Calu3 (cell line): ENCODE data around the gene SYAP1. TPM values are rescaled to one million over a fixed set of nuclear protein-coding genes. Genes with fewer than 3 reads are reported as not detected.
"Not testable (repeated sequence)": the region's sequence is repeated elsewhere in the genome, so short reads cannot be mapped to it uniquely, and the experiment has no call there.

Experiments used
- BruUV-seq: library from RNA; stranded (reverse); fragments of 400-500 nt; replicated peaks from 2 replicates; lab custom pipeline; 2021; lab: Mats Ljungman, UMichigan
- CTCF ChIA-PET: fragments of 300-600 bp; sonication (Branson Sonifier 250); formaldehyde crosslinking; loops from one replicate; lab custom pipeline; 2022; ENCODE audit warnings: antibody characterized with exemption; lab: Charles Lee
- DNase-seq: peaks from one replicate; pipeline ENCODE4 v3.0.0; 2022
- H3K27ac Mint-ChIP-seq: one replicate; pipeline ENCODE4 v1.8.0; 2022; ENCODE audit warnings: mixed read lengths; ENCODE audit not compliant: unreplicated experiment
- H3K27me3 Mint-ChIP-seq: one replicate; pipeline ENCODE4 v1.8.0; 2022; ENCODE audit warnings: mixed read lengths; ENCODE audit not compliant: unreplicated experiment
- H3K36me3 Mint-ChIP-seq: one replicate; pipeline ENCODE4 v1.8.0; 2022; ENCODE audit warnings: mild to moderate bottlenecking, moderate library complexity, mixed read lengths; ENCODE audit not compliant: insufficient read depth, unreplicated experiment
- H3K4me1 Mint-ChIP-seq: one replicate; pipeline ENCODE4 v1.8.0; 2022; ENCODE audit warnings: mild to moderate bottlenecking, low read depth, mixed read lengths; ENCODE audit not compliant: unreplicated experiment
- H3K4me3 Mint-ChIP-seq: one replicate; pipeline ENCODE4 v1.8.0; 2022; ENCODE audit warnings: mild to moderate bottlenecking, low read depth, moderate library complexity, mixed read lengths; ENCODE audit not compliant: unreplicated experiment
- H3K9me3 Mint-ChIP-seq: one replicate; pipeline ENCODE4 v1.8.0; 2022; ENCODE audit warnings: low read depth, mixed read lengths; ENCODE audit not compliant: unreplicated experiment
- intact Hi-C: fragments of 100-400 bp; cut with micrococcal nuclease; formaldehyde crosslinking; loops from one replicate; pipeline ENCODE4 v1.10.0; 2022; ENCODE audit not compliant: unreplicated experiment
- total RNA-seq: library from RNA; stranded (reverse); gene quantifications from 2 replicates; pipeline ENCODE4 v1.2.3, GENCODE V29; 2022
- TF ChIP-seq, protein P1 (sequence below): fragments of 200-600 bp; IDR thresholded peaks from one replicate; pipeline ENCODE4 v1.8.0; 2022; ENCODE audit warnings: antibody characterized with exemption; ENCODE audit not compliant: unreplicated experiment

Gene SYAP1
- total RNA-seq, 1 experiment from 2014 or later: 40.7 TPM

DNA sequence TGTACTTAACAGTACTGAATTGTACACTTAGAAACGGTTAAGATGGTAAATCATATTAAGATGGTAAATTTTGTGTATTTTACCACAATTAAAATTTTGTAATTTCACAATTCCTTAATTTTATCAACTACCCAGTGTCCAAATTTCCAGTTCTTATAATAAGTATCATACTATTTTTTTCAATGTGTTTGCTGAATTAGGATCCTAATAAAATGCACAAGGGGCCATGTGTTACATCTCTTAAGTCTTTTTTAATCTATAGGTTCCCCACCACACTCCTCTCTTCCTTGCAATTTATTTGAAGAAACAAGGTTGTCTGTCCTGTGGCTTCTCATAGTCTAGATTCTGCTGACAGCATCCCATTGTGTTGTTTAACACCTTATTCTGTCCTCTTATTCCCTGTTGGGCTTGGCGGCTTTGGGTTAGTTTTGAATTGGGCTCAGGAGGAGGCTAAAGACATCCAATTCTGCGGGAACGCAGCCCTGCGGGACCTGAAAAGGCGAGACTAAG is 533 bp upstream of the SYAP1 start:
- no peaks in the 10 kb centered on the region for H3K9me3 Mint-ChIP-seq
- TF ChIP-seq, protein P1, sequence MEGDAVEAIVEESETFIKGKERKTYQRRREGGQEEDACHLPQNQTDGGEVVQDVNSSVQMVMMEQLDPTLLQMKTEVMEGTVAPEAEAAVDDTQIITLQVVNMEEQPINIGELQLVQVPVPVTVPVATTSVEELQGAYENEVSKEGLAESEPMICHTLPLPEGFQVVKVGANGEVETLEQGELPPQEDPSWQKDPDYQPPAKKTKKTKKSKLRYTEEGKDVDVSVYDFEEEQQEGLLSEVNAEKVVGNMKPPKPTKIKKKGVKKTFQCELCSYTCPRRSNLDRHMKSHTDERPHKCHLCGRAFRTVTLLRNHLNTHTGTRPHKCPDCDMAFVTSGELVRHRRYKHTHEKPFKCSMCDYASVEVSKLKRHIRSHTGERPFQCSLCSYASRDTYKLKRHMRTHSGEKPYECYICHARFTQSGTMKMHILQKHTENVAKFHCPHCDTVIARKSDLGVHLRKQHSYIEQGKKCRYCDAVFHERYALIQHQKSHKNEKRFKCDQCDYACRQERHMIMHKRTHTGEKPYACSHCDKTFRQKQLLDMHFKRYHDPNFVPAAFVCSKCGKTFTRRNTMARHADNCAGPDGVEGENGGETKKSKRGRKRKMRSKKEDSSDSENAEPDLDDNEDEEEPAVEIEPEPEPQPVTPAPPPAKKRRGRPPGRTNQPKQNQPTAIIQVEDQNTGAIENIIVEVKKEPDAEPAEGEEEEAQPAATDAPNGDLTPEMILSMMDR: no peak

DNA sequence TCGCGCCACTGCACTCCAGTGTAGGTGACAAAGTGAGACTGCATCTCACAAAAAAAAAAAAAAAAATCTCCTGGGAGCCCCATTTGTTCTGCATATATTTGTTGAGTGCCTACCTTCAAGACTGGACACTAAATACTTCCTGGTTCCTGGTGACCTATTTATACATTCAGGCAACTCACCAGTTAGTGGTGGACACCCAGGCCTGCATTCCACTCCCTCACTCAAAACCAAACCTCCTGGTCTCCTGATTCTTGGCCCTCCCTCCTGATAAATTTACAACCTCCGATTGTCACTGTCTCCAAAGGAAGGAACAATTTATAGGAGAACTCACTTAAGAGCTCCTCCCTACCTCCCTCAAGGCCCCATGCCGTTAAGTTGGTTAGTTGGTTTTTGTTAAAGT is 3.1 kb downstream of the SYAP1 start:
- no peak for DNase-seq
- Mint-ChIP-seq H3K4me1 (peaks cover 18% of the 10 kb centered on the region), H3K27me3 (no peaks in the 10 kb centered on the region), H3K4me3 (peak overlapping the region; percentile 49), H3K27ac (no peak overlapping the region), H3K9me3 (no peaks in the 10 kb centered on the region), H3K36me3 (peaks cover 34% of the 10 kb centered on the region)
- TF ChIP-seq, protein P1: no peak
- BruUV-seq: no TSS peak
- CTCF ChIA-PET: no interaction called here
- intact Hi-C loops: loop anchor here (10.0 kb wide), 1 partner anchor 52 kb away; no protein-coding TSS in a partner anchor

More for the DNA sequence above, 533 bp upstream of the SYAP1 start:
- intact Hi-C loops: no loop called here
- peak overlapping the region; percentile 97 for H3K4me3 Mint-ChIP-seq
- BruUV-seq: TSS peak; percentile 100
- peak overlapping the region; percentile 98 for H3K27ac Mint-ChIP-seq
- peaks cover 34% of the 10 kb centered on the region for H3K36me3 Mint-ChIP-seq
- DNase-seq: no peak
- CTCF ChIA-PET: interaction anchor here (0.6 kb wide), 1 partner anchor 50 kb away, joined by 7 read pairs; no protein-coding TSS in a partner anchor
- H3K27me3 Mint-ChIP-seq: no peaks in the 10 kb centered on the region
- peaks cover 4% of the 10 kb centered on the region for H3K4me1 Mint-ChIP-seq

DNA sequence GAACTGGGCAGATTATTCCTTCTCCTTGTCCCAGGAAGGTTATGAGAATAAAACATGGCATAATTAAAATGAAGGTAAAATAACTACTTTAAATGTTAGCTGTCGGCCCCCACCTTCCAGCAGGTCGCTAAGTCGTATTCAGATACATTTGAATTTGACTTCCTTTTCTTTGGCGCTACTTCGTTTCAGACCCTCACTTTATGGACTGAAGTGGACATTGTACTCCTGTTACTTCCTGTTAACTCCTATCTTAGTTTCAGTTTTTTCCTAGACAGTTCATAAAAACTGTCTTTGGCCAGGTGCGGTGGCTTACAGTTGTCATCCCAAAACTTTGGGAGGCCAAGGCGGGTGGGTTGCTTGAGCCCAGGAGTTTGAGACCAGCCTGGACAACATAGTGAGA is 5.7 kb downstream of the SYAP1 start:
- CTCF ChIA-PET: no interaction called here
- Mint-ChIP-seq H3K27me3 (no peaks in the 10 kb centered on the region), H3K27ac (peak overlapping the region; percentile 43), H3K4me1 (peaks cover 18% of the 10 kb centered on the region), H3K4me3 (no peak overlapping the region), H3K9me3 (no peaks in the 10 kb centered on the region), H3K36me3 (peaks cover 22% of the 10 kb centered on the region)
- intact Hi-C loops: loop anchor here (10.0 kb wide), 1 partner anchor 50 kb away; no protein-coding TSS in a partner anchor
- BruUV-seq: no TSS peak
- TF ChIP-seq, protein P1: no peak
- no peak for DNase-seq

DNA sequence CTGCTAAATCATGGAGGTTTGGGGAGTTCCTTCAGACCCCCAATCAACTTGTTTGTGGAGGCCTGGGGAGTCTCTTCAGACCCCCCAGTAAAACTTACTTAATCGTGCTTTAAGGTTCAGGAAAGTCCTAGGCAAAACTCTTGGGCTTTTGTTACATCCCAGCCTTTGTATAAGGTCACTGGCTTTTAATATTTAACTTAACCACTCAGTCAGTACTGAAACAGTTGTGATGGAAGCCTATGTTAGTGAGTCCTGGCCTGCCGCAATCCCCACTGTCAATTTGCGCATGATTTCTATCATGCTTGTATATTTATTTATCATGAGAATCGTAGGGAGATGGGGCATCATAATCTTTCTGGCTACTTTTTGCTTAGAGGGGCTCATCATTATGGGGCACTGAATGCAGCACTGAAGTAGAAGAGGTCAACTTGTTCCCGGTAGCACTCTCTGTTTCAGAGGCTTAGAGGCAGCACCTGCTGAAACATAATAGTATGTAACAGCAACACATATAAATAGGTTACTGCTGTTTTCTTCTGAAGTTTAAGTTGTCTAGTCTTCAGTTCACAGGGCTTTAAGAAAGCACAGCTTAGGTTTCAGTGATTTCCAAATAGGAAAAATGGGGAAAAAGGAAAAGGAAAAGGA is 7.1 kb downstream of the SYAP1 start:
- intact Hi-C loops: loop anchor here (10.0 kb wide), 1 partner anchor 48 kb away; no protein-coding TSS in a partner anchor
- peak overlapping the region; percentile 54 for H3K27ac Mint-ChIP-seq
- DNase-seq, H3K27me3 Mint-ChIP-seq, BruUV-seq, H3K9me3 Mint-ChIP-seq, CTCF ChIA-PET: not testable (repeated sequence)
- H3K4me3 Mint-ChIP-seq: peak overlapping the region; percentile 39
- H3K36me3 Mint-ChIP-seq: peaks cover 12% of the 10 kb centered on the region
- H3K4me1 Mint-ChIP-seq: peaks cover 18% of the 10 kb centered on the region
